Measurements from ENCODE around the gene WDR27. TPM values are rescaled to one million over a fixed set of nuclear protein-coding genes. Genes with fewer than 3 reads are reported as not detected.
"Not testable (repeated sequence)": the region's sequence is repeated elsewhere in the genome, so short reads cannot be mapped to it uniquely, and the experiment has no call there.

The WDR27 gene
- total RNA-seq, 4 donors from 2014 or later: 23.1 to 101 (median 75.8) TPM

- no peaks in the 10 kb centered on the region for H3K4me1 ChIP-seq
- no peaks in the 10 kb centered on the region for H3K36me3 ChIP-seq
- H3K9me3 ChIP-seq: peaks cover 0 to 2% (median 0%) of the 10 kb centered on the region in 4 donors
- peak overlapping the region in 1 of 4 donors; percentile 32 for H3K27ac ChIP-seq
- no peaks in the 10 kb centered on the region for H3K27me3 ChIP-seq
- TF ChIP-seq CTCF (IDR thresholded peaks at IDR 0.05) (no peak), POLR2A (IDR thresholded peaks at IDR 0.05) (no peak)
- no peak overlapping the region for H3K4me3 ChIP-seq
- DNase-seq: no peak
Observed at GRCh38 chr6:169472786-169473416, 228.9 kb downstream of the WDR27 start.

- DNase-seq: no peak
- Histone ChIP-seq H3K4me1 (no peaks in the 10 kb centered on the region), H3K9me3 (peaks cover 0 to 8% (median 0%) of the 10 kb centered on the region in 4 donors), H3K4me3 (no peak overlapping the region), H3K27ac (no peak overlapping the region), H3K27me3 (no peaks in the 10 kb centered on the region), H3K36me3 (no peaks in the 10 kb centered on the region)
- no peak for TF ChIP-seq CTCF (IDR thresholded peaks at IDR 0.05)
- no peak for TF ChIP-seq POLR2A (IDR thresholded peaks at IDR 0.05)
Observed at GRCh38 chr6:169470790-169471189, 231.0 kb downstream of the WDR27 start.

GRCh38 chr6:169469028-169469427, 232.8 kb downstream of the WDR27 start:
- Histone ChIP-seq H3K9me3 (peaks cover 0 to 8% (median 0%) of the 10 kb centered on the region in 4 donors), H3K27ac (no peak overlapping the region), H3K4me1 (no peaks in the 10 kb centered on the region), H3K27me3 (no peaks in the 10 kb centered on the region), H3K36me3 (no peaks in the 10 kb centered on the region), H3K4me3 (no peak overlapping the region)
- TF ChIP-seq CTCF (IDR thresholded peaks at IDR 0.05) (no peak), POLR2A (IDR thresholded peaks at IDR 0.05) (no peak)
- DNase-seq: no peak

- not testable (repeated sequence) for H3K9me3 ChIP-seq, H3K27me3 ChIP-seq, H3K36me3 ChIP-seq, H3K27ac ChIP-seq, DNase-seq, H3K4me1 ChIP-seq, H3K4me3 ChIP-seq
Observed at GRCh38 chr6:169467755-169468154, 234.1 kb downstream of the WDR27 start.

GRCh38 chr6:169466256-169466655, 235.6 kb downstream of the WDR27 start:
- not testable (repeated sequence) for DNase-seq, H3K27ac ChIP-seq, H3K9me3 ChIP-seq

GRCh38 chr6:169457762-169458161, 244.1 kb downstream of the WDR27 start:
- Histone ChIP-seq H3K36me3 (no peaks in the 10 kb centered on the region), H3K4me3 (no peak overlapping the region), H3K27ac (no peak overlapping the region), H3K4me1 (no peaks in the 10 kb centered on the region), H3K9me3 (no peaks in the 10 kb centered on the region), H3K27me3 (no peaks in the 10 kb centered on the region)
- no peak for DNase-seq
- TF ChIP-seq POLR2A (IDR thresholded peaks at IDR 0.05) (no peak), CTCF (IDR thresholded peaks at IDR 0.05) (no peak)

More at GRCh38 chr6:169466256-169466655, 235.6 kb downstream of the WDR27 start:
- not testable (repeated sequence) for H3K36me3 ChIP-seq, H3K4me3 ChIP-seq, H3K27me3 ChIP-seq, H3K4me1 ChIP-seq

- DNase-seq: no peak
- Histone ChIP-seq H3K4me3 (no peak overlapping the region), H3K27me3 (no peaks in the 10 kb centered on the region), H3K9me3 (no peaks in the 10 kb centered on the region), H3K27ac (no peak overlapping the region), H3K36me3 (no peaks in the 10 kb centered on the region), H3K4me1 (no peaks in the 10 kb centered on the region)
- TF ChIP-seq POLR2A (IDR thresholded peaks at IDR 0.05) (no peak), CTCF (IDR thresholded peaks at IDR 0.05) (no peak)
Observed at GRCh38 chr6:169456840-169457239, 245.0 kb downstream of the WDR27 start.
